Measurements from ENCODE around the gene LRBA.

LRBA gene

GRCh38 chr4:150316332-150317205, 698.5 kb downstream of the LRBA start:
- TF ChIP-seq, protein P1, sequence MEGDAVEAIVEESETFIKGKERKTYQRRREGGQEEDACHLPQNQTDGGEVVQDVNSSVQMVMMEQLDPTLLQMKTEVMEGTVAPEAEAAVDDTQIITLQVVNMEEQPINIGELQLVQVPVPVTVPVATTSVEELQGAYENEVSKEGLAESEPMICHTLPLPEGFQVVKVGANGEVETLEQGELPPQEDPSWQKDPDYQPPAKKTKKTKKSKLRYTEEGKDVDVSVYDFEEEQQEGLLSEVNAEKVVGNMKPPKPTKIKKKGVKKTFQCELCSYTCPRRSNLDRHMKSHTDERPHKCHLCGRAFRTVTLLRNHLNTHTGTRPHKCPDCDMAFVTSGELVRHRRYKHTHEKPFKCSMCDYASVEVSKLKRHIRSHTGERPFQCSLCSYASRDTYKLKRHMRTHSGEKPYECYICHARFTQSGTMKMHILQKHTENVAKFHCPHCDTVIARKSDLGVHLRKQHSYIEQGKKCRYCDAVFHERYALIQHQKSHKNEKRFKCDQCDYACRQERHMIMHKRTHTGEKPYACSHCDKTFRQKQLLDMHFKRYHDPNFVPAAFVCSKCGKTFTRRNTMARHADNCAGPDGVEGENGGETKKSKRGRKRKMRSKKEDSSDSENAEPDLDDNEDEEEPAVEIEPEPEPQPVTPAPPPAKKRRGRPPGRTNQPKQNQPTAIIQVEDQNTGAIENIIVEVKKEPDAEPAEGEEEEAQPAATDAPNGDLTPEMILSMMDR (IDR thresholded peaks at IDR 0.05; ENCODE audit: borderline replicate concordance, control extremely low read depth, extremely low read depth, insufficient read depth, missing control alignments), result no peak
- in situ Hi-C loops (cut with MboI; ENCODE audit: low sequenced_read_pairs, unreplicated experiment), result no loop called here
- DNase-seq (ENCODE audit: low spot score), result no peak

- DNase-seq (ENCODE audit: low spot score), result no peak
- in situ Hi-C loops (cut with MboI; ENCODE audit: low sequenced_read_pairs, unreplicated experiment), result no loop called here
- TF ChIP-seq, protein P1 (IDR thresholded peaks at IDR 0.05; ENCODE audit: borderline replicate concordance, control extremely low read depth, extremely low read depth, insufficient read depth, missing control alignments), result no peak
Observed at GRCh38 chr4:150315691-150316090, 699.4 kb downstream of the LRBA start.

DNA sequence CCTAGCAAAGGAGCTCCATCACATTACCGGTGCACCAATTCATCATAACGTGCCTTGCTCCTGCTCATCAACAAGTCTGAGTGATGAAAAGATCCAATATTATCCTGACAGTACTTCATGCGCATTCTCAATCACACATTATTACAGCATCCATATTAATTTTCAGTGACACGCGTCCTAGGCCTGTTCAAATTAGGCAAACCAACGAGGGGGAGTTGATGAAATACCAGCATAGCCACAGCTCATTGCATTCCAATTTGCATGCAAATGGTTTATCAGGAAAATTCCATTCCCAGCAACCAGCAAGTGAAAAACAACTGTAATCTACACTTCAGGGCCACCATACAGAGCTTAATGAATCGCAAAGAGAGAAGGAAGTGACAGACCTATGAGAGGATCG, 699.9 kb downstream of the LRBA start:
- TF ChIP-seq, protein P1 (IDR thresholded peaks at IDR 0.05; ENCODE audit: borderline replicate concordance, control extremely low read depth, extremely low read depth, insufficient read depth, missing control alignments), result no peak
- DNase-seq (ENCODE audit: low spot score), result no peak
- in situ Hi-C loops (cut with MboI; ENCODE audit: low sequenced_read_pairs, unreplicated experiment), result no loop called here

DNA sequence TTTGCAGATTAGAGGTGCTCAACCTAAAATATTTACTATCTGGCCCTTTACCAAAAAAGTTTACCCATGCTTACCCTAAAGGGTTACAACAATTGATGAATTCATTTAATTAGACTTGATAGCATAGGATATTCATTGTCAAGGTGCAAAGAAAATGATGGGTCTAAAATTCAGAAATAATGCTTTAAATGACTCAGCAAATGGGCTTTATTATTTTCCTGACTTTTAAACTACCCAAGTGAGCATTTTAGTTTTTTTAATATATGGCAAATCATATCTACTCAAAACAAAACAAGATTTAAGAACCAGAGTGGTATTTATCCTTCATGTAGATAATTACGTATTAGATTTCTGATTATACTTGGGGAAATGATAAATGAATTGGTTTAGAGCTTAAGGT, 701.1 kb downstream of the LRBA start:
- in situ Hi-C loops (cut with MboI; ENCODE audit: low sequenced_read_pairs, unreplicated experiment), result no loop called here
- no peak for DNase-seq (ENCODE audit: low spot score)

DNA sequence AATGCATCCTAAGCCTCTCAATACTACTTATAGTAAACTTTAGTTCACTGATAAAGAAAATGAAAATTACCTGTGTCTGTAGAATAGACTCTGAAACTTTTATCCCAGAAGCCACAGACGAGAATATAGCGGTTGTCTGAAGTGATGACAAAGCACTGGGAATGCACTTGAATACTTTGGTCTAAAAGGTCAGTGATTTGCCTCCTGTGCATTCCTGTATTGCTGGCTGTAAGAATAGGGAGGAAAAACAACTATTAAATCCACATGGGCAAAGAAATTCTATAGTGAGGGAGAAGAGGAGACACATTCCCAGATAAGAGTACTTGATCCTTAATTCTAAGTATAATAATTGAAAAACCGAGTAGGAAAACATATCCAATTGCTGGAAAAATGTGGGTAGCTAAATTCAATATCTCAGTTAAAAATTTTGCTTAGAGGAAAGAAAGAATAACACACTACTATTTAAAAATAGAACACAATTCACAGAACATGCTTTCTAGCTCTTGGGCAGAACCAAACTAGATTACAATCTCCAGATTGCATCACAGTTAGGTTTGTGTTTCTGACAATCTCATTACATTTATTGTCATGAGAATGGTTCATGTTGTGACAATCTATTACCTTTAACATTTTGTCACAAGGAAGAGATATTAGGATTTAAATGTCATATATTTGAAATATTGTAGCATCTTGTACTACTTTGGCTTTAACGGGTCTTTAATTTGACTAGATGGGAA, 704.8 kb downstream of the LRBA start:
- TF ChIP-seq, protein P1 (IDR thresholded peaks at IDR 0.05; ENCODE audit: borderline replicate concordance, control extremely low read depth, extremely low read depth, insufficient read depth, missing control alignments), result no peak
- in situ Hi-C loops (cut with MboI; ENCODE audit: low sequenced_read_pairs, unreplicated experiment), result no loop called here
- no peak for DNase-seq (ENCODE audit: low spot score)

More for the DNA sequence above, 701.1 kb downstream of the LRBA start:
- TF ChIP-seq, protein P1 (IDR thresholded peaks at IDR 0.05; ENCODE audit: borderline replicate concordance, control extremely low read depth, extremely low read depth, insufficient read depth, missing control alignments), result no peak

GRCh38 chr4:150308824-150309472, 706.1 kb downstream of the LRBA start:
- no peak for DNase-seq (ENCODE audit: low spot score)
- in situ Hi-C loops (cut with MboI; ENCODE audit: low sequenced_read_pairs, unreplicated experiment), result no loop called here
- TF ChIP-seq, protein P1 (IDR thresholded peaks at IDR 0.05; ENCODE audit: borderline replicate concordance, control extremely low read depth, extremely low read depth, insufficient read depth, missing control alignments), result no peak
